Measurements from ENCODE around the gene SSR2.

GRCh38 chr1:156014829-156015228 is 5.9 kb downstream of the SSR2 start:
- TF ChIP-seq POLR2A (IDR thresholded peaks at IDR 0.05; ENCODE audit: low read depth, low read length) (no peak), POLR2AphosphoS5 (IDR thresholded peaks at IDR 0.05; ENCODE audit: low read depth, low read length) (no peak)
